ENCODE results near the gene UBA7.

Gene UBA7

GRCh38 chr3:49813497-49814174, at the start of gene UBA7:
TSS of gene UBA7 (minus strand) at chr3:49813953. CDS start at chr3:49813787, 166 bp downstream.
- H3K36me3 ChIP-seq: no peaks in the 10 kb centered on the region
- DNase-seq: no peak
- TF ChIP-seq CTCF (IDR thresholded peaks at IDR 0.05; ENCODE audit: low read depth, low read length): no peak
- no peak within 1 kb of the TSS for H3K27ac ChIP-seq
- no peaks in the 10 kb centered on the region for H3K27me3 ChIP-seq (ENCODE audit: insufficient read depth, low read depth, severe bottlenecking)
- no peak within 1 kb of the TSS for H3K4me3 ChIP-seq (ENCODE audit: low read depth, low read length)
- no peaks in the 10 kb centered on the region for H3K9me3 ChIP-seq (ENCODE audit: severe bottlenecking)

GRCh38 chr3:49859576-49860305, 46.0 kb upstream of the UBA7 start:
- no peak for DNase-seq
- H3K9me3 ChIP-seq (ENCODE audit: severe bottlenecking): no peaks in the 10 kb centered on the region
- TF ChIP-seq CTCF (IDR thresholded peaks at IDR 0.05; ENCODE audit: low read depth, low read length): no peak
- peaks cover 12% of the 10 kb centered on the region for H3K36me3 ChIP-seq
- H3K27ac ChIP-seq: no peak overlapping the region
- no peaks in the 10 kb centered on the region for H3K27me3 ChIP-seq (ENCODE audit: insufficient read depth, low read depth, severe bottlenecking)
- no peak overlapping the region for H3K4me3 ChIP-seq (ENCODE audit: low read depth, low read length)

GRCh38 chr3:49856181-49857005, 42.6 kb upstream of the UBA7 start, which contains the start of gene TRAIP:
TSS of gene TRAIP (minus strand) at chr3:49856564. CDS start at chr3:49856453, 111 bp downstream.
- Histone ChIP-seq H3K36me3 (peaks cover 11% of the 10 kb centered on the region), H3K27ac (peak within 1 kb of the TSS; percentile 66), H3K9me3 (ENCODE audit: severe bottlenecking) (no peaks in the 10 kb centered on the region), H3K27me3 (ENCODE audit: insufficient read depth, low read depth, severe bottlenecking) (no peaks in the 10 kb centered on the region), H3K4me3 (ENCODE audit: low read depth, low read length) (peak within 1 kb of the TSS; percentile 98)
- DNase-seq: peak; percentile 94
- TF ChIP-seq CTCF (IDR thresholded peaks at IDR 0.05; ENCODE audit: low read depth, low read length): peak; percentile 12; the same call in 1 of the 2 replicates

- DNase-seq: no peak
- H3K27ac ChIP-seq: peak overlapping the region; percentile 66
- H3K4me3 ChIP-seq (ENCODE audit: low read depth, low read length): peak overlapping the region; percentile 98
- peaks cover 10% of the 10 kb centered on the region; the same call in 1 of the 2 replicates for H3K36me3 ChIP-seq
- no peak for TF ChIP-seq CTCF (IDR thresholded peaks at IDR 0.05; ENCODE audit: low read depth, low read length)
- no peaks in the 10 kb centered on the region for H3K9me3 ChIP-seq (ENCODE audit: severe bottlenecking)
- no peaks in the 10 kb centered on the region for H3K27me3 ChIP-seq (ENCODE audit: insufficient read depth, low read depth, severe bottlenecking)
Observed at GRCh38 chr3:49855662-49856061, 41.9 kb upstream of the UBA7 start.

- no peak for TF ChIP-seq CTCF (IDR thresholded peaks at IDR 0.05; ENCODE audit: low read depth, low read length)
Observed at GRCh38 chr3:49845694-49846093, 31.9 kb upstream of the UBA7 start.

More at GRCh38 chr3:49845694-49846093, 31.9 kb upstream of the UBA7 start:
- no peak overlapping the region for H3K27ac ChIP-seq
- DNase-seq: no peak
- H3K27me3 ChIP-seq (ENCODE audit: insufficient read depth, low read depth, severe bottlenecking): no peaks in the 10 kb centered on the region
- H3K36me3 ChIP-seq: peaks cover 38% of the 10 kb centered on the region
- no peak overlapping the region for H3K4me3 ChIP-seq (ENCODE audit: low read depth, low read length)
- H3K9me3 ChIP-seq (ENCODE audit: severe bottlenecking): no peaks in the 10 kb centered on the region

All from WERI-Rb-1 (cell line).